NCI-H2081 treated with DMSO at 0.1 percent for 48 hours (cell line): ENCODE results near the gene RPRD1B.

Experiments
- DNase-seq: peaks from one replicate; lab custom pipeline; 2025; lab: John Stamatoyannopoulos, UW

Gene RPRD1B

DNA sequence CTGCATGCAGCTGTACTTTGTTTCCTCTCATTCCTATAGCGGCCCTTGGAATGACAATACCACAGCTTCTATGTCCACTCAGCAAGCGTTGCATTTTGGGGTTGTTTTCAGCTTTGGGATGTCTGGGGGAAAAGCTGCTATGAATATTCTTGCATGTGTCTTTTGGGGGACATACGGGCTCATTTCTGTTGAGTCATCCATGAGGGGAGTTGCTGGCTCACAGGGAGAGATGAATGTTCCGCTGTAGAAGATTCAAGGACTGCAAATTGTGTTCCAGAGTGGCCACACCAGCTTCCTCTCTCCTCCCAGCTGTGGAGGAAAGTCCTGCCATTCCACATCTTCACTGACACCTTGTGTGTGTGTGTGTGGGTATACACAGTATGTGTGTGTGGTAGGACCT, 88.2 kb downstream of the RPRD1B start:
- DNase-seq = no peak

- DNase-seq = no peak
Measured at GRCh38 chr20:38123021-38123587, 89.6 kb downstream of the RPRD1B start.

GRCh38 chr20:38125157-38126056, 91.9 kb downstream of the RPRD1B start:
- peak; percentile 56 for DNase-seq

DNA sequence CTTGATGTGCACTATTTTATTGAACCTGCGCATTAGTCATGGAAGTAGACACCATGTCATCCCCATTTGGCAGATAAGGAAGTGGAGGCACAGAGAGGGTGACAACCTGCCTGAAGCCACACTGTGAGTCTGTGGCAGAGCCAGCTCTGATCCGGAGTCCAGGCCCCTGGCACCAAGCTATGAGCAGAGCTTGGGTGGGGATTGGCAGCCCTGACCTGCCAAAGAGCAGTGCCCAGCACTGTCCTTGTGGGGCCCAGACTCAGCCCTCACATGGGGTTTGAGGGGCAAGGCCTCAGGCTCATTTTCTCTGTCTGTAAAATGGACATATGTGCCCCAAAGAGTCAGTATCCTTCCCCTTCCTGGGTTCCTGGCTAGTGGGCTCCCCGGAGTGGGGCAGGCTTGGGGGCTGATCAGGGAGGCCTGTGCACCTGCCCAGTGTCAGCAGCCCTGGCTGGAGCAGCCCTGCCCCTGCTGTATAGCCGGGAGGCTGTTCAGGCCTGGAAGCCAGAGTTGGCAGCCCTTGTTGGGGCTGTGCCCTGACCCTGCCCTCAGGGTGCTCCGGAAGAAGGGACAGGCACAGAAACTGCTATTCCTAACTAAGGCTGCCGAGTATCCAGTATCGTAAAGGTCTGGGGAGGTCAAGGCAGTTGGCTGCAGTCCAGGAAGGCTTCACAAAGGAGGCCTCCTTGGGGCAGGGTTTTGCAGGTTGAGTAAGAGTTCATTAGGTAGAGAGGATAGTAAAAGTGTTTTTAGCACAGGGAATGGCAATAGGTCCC, 92.8 kb downstream of the RPRD1B start:
- DNase-seq = no peak

DNA sequence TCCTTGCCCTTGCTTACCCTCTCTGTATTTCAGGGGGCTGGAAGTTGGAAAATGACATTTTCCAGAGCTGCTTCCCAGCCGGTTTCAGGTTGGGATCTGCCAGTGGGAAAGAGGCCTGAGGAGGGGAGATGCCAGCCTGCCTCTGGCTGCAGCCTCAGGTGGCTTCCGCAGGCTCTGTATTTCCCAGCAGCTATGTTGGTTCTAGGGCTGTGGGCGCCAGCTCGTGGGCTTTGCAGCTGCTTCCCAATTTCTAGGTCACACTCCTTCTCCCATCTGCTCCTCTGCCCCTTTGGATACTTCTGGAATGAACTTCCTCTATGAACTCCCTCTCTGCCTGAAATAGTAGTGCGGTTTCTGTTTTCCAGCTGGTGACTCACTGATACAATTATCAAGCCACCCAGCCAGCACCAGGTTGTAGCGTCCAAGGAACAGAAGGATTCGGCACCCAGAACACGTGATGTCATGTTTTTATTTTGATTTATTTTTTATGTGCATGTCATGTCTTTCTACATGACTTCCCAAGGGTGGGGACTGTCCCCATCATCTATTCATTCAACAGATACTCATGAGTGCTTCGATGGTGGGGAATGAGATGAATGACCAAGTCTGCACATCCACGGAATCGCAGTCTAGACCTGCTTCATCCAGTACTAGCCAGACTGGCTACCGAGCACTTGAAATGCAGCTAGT, 93.5 kb downstream of the RPRD1B start:
- no peak for DNase-seq

- DNase-seq = no peak
Measured at GRCh38 chr20:38127920-38128528, 94.5 kb downstream of the RPRD1B start.

DNA sequence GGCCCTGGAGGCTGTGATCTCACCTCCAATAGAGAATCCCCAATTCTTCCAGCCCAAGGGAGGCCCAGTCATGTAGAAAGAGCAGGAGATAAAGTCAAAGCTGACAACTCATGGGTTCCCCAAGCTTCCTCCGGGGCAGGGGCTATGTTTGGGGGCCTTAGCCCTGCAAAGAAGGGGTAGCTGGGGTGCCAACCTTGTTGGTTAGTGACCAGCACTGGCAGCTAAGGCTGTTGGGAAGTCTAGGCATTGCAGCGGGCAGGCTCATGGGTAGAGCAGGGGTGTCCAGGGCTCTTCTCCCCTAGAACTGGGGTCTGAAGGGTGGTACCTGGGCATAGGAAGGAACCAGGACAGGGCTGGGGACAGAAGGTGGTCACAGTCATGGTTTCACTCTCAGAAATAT, 95.1 kb downstream of the RPRD1B start:
- DNase-seq = no peak

- no peak for DNase-seq
Measured at GRCh38 chr20:38129248-38129865, 95.8 kb downstream of the RPRD1B start.

DNA sequence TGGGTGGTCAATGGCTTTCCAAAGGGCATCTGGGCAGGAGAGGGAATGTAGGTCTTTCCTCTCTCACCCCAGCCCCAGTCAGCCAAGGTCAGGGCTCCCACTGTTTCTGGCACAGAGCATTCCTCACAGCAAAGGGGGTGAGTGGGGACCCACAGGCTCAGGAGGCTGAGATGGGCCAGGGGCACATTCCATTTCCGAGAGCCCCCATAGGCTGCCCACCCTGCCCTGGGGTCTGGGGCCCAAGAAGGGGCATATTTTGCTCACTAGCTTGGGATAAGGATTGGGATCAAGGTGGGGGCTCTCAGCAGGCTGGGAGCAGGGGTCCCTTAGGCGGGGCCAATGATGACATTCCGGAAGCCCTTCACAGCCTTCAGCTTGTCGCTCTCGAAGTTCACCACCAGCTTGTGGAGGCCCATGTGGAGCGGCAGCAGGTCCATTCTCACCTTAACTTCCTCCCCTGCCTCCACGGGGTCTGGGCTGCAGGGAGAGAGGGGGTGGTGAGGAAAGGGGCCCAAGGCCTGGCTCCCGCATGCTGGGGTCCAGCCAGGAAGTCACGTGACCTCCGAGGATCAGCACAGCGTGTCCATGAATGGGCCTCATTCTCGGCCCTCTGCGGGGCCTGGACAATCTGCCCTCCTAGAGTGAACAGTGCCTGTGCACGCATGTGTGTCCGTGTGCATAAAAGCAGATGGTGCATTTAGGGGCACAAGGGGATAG, 96.5 kb downstream of the RPRD1B start:
- no peak for DNase-seq

DNA sequence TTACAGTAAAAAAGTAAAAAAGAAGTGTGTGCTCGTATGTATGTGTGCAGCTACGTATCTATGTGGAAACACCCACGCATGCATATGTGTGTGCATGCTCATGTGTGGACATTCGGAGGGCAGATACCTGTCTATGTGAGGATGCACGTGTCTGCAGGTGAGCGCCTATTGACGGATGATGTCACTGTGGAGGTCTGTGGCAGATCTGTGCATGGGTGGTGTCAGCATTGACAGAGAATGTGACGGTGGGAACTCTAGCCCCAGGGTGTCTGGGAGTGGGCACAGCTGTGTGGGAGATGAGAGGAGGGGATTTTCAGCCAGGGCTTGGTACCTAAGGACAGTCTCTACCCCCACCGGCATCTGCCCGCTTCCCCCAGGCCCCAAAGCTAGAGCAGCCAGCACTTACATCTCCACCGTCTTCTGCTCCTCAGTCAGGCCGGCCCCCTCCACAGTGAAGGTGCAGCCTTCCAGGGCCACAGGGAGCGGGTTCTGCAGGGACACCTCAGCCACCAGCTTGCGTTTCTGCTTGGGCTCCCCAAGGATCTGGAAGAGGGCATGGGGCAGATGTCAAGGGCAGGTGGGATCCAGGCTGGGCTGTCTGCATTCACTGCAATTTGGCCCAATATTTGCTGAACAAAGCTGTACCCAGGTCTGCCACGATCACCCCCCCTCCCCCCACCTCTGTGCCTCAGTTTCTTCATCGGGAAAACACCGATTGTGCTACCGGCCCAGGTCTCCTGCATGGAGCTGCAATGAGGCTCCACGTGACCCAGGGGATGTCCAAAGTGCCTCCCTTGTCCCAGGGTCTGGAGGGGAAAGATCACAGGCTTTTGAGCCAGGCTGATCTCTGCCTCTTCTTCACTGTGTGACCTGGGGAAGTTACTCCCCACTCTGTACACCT, 97.4 kb downstream of the RPRD1B start:
- DNase-seq = no peak

- no peak for DNase-seq
Measured at GRCh38 chr20:38131588-38132121, 98.1 kb downstream of the RPRD1B start.

DNA sequence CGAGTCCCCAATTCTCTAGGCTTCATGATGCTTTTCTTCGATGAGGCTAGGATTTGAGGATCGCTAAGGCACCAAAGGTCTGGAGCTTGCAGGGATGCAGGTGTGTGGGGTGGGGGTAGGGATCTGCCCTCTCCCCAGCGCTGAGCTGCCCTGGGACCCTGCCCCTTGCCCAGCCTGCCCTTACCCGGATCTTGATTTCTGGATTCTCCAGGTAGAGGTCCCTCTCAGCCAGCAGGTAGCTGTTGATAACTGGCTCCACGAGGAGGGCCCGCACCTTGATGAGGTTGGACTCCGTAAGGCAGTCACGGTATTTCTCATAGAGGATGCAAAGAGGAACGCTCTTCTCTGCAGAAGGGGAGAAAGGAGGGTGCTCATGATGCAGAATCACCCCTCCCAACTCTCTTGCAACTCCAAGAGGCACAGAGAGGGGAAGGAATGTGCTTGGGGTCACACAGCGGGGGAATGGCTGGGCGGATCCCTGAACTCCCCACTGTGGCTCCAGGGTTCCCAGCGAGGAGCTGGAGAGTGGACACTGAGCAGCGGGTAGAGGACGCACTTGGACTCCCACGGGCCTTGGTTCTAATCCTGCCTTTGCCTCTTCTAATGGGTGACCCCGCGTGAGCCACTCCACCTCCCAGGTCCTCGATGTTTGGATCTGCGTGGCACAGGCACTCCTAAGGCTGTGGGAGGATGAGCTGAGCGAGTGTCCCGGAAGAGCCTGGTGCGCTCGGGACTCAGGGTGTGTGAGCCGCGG, 98.8 kb downstream of the RPRD1B start:
- no peak for DNase-seq

DNA sequence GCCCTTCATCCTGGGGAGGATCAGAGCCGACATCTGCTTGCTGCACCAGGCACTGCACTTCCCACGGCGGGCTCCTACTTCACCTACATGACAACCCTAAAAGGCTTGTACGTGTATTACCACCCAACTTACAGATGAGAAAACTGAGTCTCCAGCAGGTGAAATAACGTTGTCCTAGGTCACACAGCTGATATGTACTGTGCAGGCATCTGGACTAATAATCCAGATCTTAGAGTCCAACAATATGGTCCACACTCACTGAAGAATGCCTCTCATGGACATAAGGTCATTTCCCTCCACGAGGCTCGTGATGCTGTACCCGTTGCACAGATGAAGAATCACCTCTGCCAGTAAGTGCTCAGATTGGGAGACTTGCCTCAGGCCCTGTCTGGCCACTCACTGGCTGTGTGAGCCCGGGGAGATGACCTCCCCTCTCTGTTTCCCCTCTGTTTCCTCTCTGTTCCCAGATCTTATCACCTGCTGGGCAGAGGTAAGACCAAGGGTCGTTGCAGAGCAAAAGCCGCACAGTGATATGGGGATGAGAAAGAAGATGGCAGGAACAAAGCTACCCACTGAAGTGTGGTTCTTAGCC, 99.5 kb downstream of the RPRD1B start:
- DNase-seq = no peak

- no peak for DNase-seq
Measured at GRCh38 chr20:38133680-38134426, 100.3 kb downstream of the RPRD1B start.

DNA sequence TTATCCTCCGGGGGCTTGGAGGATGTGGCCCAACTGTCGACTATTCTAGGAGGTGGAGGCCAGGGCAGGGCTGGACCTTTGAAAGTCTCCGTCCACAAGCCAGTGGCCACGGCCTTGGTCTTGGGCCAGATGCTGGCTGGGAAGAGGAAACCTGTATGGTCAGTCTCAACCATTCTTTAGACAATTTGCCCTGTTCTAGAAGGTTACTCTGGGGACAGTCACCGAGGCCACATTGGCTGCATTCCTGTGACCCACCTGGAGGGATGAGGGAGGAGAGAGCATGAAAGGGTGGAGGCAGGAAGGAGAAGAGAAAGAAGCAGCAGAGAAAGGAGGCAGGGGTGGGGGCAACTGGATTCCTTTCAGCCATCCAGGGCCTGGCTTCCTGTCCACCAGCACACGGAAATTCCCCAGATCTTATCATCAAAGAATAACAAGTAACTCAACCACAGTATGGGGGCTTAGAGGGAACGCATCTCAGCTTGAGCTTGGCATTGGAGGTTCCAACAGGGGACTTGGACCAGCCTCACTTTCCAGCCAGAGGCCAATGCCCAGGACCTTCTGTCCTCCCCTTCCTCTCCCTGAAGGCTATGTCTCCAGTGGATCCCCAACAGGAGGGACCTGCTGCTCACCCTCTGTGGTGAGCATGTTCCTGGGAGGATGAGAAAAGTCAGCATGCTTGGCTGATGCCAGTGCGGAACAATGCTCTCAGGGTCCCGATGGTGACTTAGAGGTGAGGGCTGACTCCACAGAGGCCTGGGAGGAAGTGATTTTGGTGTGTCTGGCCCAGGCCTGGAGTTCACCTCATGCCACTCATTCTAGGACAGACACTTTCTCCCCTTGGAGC, 101.1 kb downstream of the RPRD1B start:
- no peak for DNase-seq

DNA sequence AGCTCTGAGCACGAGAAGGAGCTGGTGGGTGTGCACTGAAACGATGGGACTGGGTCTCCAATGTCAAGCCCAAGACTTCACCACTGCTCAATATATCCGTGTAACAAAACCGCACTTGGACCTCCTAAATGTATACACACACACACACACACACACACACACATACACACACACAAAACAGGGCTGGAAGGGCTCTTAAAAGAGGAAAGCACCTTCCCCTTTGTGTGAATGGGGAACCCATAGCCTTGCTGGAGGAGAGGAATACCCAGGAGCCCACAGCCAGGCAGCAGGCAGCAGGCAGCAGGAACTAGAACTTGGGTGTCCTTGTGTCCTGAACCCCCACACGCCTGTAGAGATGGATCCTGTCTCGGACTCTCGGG, 101.7 kb downstream of the RPRD1B start:
- DNase-seq = no peak
